ENCODE data around the gene SIRPA. TPM values are rescaled to one million over a fixed set of nuclear protein-coding genes. Genes with fewer than 3 reads are reported as not detected.

The SIRPA gene
- total and polyA plus RNA-seq, 11 donors = 8.6 to 73.5 (median 28.5) TPM

GRCh38 chr20:1964659-1965405, 69.6 kb downstream of the SIRPA start:
- H3K27me3 ChIP-seq = peaks cover 0 to 4% (median 0%) of the 10 kb centered on the region in 9 donors
- intact Hi-C loops (cut with DNase I) = loop anchor here in 9 of 10 donors (1.0 to 10.0 kb wide), 9 partner anchors 120 to 490 kb away; partner anchors contain the start of gene STK35 (in 1 of the 9)
- no peak for TF ChIP-seq CTCF (IDR thresholded peaks at IDR 0.05)
- TF ChIP-seq POLR2A (IDR thresholded peaks at IDR 0.05) = no peak
- H3K27ac ChIP-seq = peak overlapping the region in 1 of 12 donors; percentile 70
- ATAC-seq (no peak), DNase-seq (no peak)
- no peaks in the 10 kb centered on the region for H3K36me3 ChIP-seq
- WGBS, 4 donors = 56 to 68% (median 64%) methylated on average over 14 of the region's 14 CpGs
- H3K9me3 ChIP-seq = no peaks in the 10 kb centered on the region
- H3K4me1 ChIP-seq = peaks cover 0 to 26% (median 0%) of the 10 kb centered on the region in 12 donors
- peak overlapping the region in 3 of 12 donors; percentile 18 to 33 (median 19) for H3K4me3 ChIP-seq

- H3K9me3 ChIP-seq = no peaks in the 10 kb centered on the region
- no peaks in the 10 kb centered on the region for H3K36me3 ChIP-seq
- H3K27ac ChIP-seq = peak overlapping the region in 1 of 12 donors; percentile 70
- peak; percentile 20 to 88 (median 74) for ATAC-seq
- peaks cover 0 to 4% (median 0%) of the 10 kb centered on the region in 9 donors for H3K27me3 ChIP-seq
- WGBS, 4 donors = 4 to 8% (median 6%) methylated on average over 14 to 28 of the region's 28 CpGs
- DNase-seq = peak; percentile 54 to 84 (median 70)
- intact Hi-C loops (cut with DNase I) = loop anchor here (1.0 to 10.0 kb wide), 9 partner anchors 119 to 489 kb away; partner anchors contain the start of gene STK35 (in 1 of the 10)
- H3K4me1 ChIP-seq = peaks cover 0 to 26% (median 0%) of the 10 kb centered on the region in 12 donors
- H3K4me3 ChIP-seq = peak overlapping the region in 4 of 12 donors; percentile 9 to 33 (median 18)
- TF ChIP-seq CTCF (IDR thresholded peaks at IDR 0.05) (peak; percentile 79 to 96 (median 91)), POLR2A (IDR thresholded peaks at IDR 0.05) (no peak)
Observed at GRCh38 chr20:1965520-1966351, 70.5 kb downstream of the SIRPA start.

GRCh38 chr20:1968964-1969363, 73.8 kb downstream of the SIRPA start:
- ATAC-seq (no peak), DNase-seq (no peak)
- intact Hi-C loops (cut with DNase I) = loop anchor here in 9 of 10 donors (5.0 to 10.0 kb wide), 7 partner anchors 116 to 486 kb away; partner anchors contain the start of gene STK35 (in 1 of the 9)
- no peak overlapping the region for H3K27ac ChIP-seq
- H3K9me3 ChIP-seq = no peaks in the 10 kb centered on the region
- no peak overlapping the region for H3K4me3 ChIP-seq
- TF ChIP-seq POLR2A (IDR thresholded peaks at IDR 0.05) = no peak
- no peaks in the 10 kb centered on the region for H3K36me3 ChIP-seq
- H3K27me3 ChIP-seq = peaks cover 0 to 16% (median 1%) of the 10 kb centered on the region in 9 donors
- H3K4me1 ChIP-seq = peaks cover 0 to 23% (median 0%) of the 10 kb centered on the region in 12 donors
- WGBS, 4 donors = 65 to 84% (median 77%) methylated on average over 4 of the region's 4 CpGs

- intact Hi-C loops (cut with DNase I) = no loop called here
- TF ChIP-seq POLR2A (IDR thresholded peaks at IDR 0.05) (no peak), CTCF (IDR thresholded peaks at IDR 0.05) (no peak)
- Histone ChIP-seq H3K4me3 (no peak overlapping the region), H3K36me3 (no peaks in the 10 kb centered on the region), H3K27me3 (peaks cover 0 to 21% (median 4%) of the 10 kb centered on the region in 9 donors), H3K9me3 (no peaks in the 10 kb centered on the region), H3K27ac (no peak overlapping the region), H3K4me1 (no peaks in the 10 kb centered on the region)
- DNase-seq = no peak
- WGBS, 4 donors = 72 to 80% (median 77%) methylated on average over 5 of the region's 5 CpGs
- ATAC-seq = no peak
Observed at GRCh38 chr20:1971893-1972586, 76.8 kb downstream of the SIRPA start.
